Astrocyte of the hippocampus (primary cell): ENCODE results near the gene ABCC1.
A peak's percentile ranks its signal among the peaks of the same experiment; 100 is the strongest.

Experiments used
- DNase-seq: peaks from one replicate; pipeline ENCODE4 v3.0.0; 2011; ENCODE audit warnings: low read depth, low spot score

The ABCC1 gene

GRCh38 chr16:16019488-16019887 is 70.1 kb downstream of the ABCC1 start:
- DNase-seq: peak; percentile 85

- DNase-seq: no peak
Observed at GRCh38 chr16:16020291-16020690, 70.9 kb downstream of the ABCC1 start.

DNA sequence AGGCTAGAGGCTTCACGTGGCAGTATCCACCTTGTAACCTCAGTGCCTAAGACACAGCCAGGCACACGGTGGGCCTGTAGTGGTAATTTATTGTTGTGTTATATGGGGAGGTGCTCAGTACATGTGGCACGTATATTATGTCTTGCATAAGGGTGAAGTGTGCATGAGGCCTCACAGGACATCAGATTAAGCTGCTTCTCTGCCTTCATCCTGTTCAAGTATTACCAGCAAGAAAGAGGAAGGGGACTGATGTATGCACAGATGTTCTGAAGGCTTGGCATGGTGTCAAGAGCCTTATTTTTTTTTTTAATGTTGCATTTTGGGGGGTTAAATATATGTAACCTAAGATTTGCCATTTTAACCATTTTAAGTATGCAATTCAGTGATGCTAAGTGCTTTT is 71.6 kb downstream of the ABCC1 start:
- no peak for DNase-seq

DNA sequence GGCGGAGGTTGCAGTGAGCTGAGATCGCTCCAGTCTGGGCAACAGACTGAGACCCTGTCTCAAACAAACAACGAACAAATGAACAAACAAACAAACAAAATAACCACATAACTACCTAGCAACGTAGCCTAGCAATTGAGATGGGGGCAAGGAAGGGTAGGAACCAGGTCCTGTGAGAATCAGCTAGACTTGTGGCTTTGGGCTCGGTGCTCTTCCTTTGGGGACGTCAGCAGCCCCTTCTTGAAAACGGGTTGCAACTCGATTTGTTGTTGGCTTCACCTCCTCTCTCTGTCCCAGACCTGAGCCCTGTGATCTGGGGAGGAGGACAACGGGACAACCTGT is 72.2 kb downstream of the ABCC1 start:
- no peak for DNase-seq

GRCh38 chr16:16021988-16022682 is 72.7 kb downstream of the ABCC1 start:
- DNase-seq: peak; percentile 98

- DNase-seq: no peak
Observed at GRCh38 chr16:16022683-16023064, 73.3 kb downstream of the ABCC1 start.

GRCh38 chr16:16025214-16025968 is 76.0 kb downstream of the ABCC1 start:
- peak; percentile 92 for DNase-seq

DNA sequence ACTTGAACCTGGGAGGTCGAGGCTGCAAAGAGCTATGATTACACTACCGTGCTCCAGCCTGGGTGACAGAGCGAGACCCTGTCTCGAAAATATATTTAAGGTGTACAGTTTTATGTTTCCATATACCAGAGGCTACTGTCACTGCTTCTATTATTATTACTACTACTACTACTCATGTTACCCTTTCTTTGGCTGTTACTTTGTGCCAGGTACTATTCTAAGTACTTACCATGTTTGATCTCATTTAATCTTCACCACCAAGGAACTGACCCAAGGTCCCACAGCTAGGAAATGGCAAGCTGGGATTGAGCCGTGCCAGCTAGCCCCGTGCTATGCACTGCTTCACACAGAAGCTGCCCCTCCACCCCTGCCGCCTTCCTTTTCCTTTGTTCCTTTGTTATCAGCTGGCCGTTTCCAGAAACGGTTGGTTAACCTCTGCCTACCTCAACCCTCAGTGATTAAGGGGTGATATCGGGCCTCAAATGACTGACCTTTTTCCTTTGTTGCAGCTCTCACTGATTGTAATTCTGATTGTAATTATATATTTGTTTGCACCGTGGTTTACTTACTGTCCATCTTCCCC is 78.4 kb downstream of the ABCC1 start:
- DNase-seq: no peak

- DNase-seq: no peak
Observed at GRCh38 chr16:16028311-16028999, 79.0 kb downstream of the ABCC1 start.

- no peak for DNase-seq
Observed at GRCh38 chr16:16029431-16030011, 80.1 kb downstream of the ABCC1 start.

DNA sequence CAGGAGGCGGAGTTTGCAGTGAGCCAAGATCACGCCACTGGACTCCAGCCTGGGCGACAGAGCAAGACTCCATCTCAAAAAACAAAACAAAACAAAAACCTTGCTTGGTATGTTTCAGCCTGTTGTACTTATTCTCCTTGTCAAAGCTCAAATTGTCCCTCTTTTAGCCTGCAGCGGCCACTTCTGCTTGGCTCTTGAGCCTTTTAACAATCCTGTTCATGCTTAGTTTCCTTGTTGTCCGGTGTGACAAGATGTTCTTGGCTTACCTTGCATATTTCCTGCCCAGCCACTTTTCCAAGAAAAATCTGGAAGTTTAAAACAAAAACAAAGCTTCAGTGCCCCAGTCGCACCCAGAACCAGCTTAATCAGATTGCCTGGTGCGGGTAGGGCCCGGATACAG is 81.0 kb downstream of the ABCC1 start:
- DNase-seq: no peak

- no peak for DNase-seq
Observed at GRCh38 chr16:16031401-16031800, 82.0 kb downstream of the ABCC1 start.

GRCh38 chr16:16032271-16032979 is 83.0 kb downstream of the ABCC1 start:
- DNase-seq: no peak

- DNase-seq: no peak
Observed at GRCh38 chr16:16033208-16033717, 83.8 kb downstream of the ABCC1 start.

- DNase-seq: no peak
Observed at GRCh38 chr16:16036359-16036792, 87.0 kb downstream of the ABCC1 start.

- DNase-seq: no peak
Observed at GRCh38 chr16:16037521-16037920, 88.1 kb downstream of the ABCC1 start.

GRCh38 chr16:16037970-16038369 is 88.6 kb downstream of the ABCC1 start:
- no peak for DNase-seq

DNA sequence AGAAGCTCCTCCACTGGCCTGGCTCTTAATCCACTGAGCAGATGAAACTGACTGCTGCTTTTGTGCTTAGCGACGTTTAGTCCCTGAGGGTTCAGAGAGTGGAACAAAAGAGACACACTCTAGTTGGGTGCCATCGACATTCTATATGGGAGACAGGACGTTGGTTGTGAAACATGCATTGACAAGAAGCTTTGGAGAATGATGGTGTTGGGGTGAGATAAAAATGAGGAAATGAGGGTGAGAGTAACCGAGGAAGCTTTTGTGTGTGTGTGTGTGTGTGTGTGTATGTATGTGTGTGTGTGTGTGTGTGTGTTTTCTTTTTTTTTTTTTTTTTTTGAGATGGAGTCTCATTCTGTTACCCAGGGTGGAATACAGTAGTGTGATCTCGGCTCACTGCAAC is 89.5 kb downstream of the ABCC1 start:
- DNase-seq: no peak

DNA sequence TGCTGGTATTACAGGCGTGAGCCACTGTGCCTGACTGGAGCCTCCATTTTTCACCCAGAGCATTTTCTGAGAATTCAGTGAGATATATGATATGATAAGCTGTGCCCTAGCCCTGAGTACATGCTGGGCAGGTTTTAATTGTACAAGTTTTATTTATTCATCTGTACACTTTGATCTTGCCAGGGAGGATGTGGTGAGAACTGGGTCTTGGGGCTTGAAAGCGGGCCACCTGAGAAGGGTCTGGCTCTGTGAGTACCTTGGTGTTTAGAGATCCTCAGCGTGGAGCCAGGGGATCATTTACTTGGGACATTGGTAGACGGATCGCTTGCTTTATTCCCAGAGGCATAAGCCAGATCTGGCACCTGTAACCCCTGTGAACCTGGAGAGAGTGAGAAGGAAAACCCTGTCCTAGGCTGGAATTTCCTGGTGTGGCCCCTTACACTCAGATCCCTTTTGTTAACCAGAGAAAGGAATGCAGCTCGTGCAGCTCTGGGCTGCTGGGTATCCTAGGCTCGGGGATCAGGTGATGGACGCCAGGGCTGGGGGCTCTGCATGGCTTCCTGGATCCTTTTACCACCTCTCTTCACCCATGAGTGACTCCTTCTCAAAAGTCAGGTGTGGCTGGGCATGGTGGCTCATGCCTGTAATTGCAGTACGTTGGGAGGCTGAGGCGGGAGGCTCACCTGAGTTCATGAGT is 91.9 kb downstream of the ABCC1 start:
- DNase-seq: no peak

DNA sequence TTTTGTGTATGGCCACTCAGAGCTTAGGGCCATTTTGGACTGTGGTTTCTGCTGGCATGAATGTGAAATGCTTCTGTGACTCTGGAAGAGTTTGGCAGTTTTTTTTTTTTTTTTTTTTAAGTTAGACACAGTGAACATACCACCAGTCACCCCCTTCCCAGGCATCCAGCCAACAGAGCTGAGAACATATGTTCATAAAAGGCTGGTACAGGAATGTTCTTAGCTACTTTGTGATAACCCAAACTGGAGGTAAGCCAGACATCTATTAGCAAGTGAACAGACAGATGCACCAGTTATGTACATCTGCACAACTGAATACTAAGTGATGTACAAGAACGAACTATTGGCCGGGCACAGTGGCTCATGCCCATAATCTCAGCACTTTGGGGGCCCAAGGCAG is 92.7 kb downstream of the ABCC1 start:
- peak; percentile 95 for DNase-seq

DNA sequence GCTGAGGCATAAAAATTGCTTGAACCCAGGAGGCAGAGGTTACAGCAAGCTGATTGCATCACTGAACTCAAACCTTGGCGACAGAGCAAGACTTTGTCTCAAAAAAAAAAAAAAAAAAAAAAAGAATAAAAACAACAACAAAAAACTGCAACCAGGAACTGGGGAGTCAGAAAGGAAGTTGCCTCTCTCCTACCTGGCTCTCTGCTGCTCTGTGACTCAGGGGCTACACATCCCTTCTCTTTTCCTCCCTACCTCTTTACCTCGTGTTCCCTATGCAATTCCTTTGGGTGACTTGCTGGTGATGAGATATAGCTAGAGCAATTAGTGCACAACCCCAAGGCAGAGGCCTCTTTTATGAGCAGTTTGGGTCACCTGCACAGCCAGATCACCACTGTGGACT is 95.9 kb downstream of the ABCC1 start:
- DNase-seq: no peak
